GM12878 (cell line): Measurements from ENCODE around the gene RAD23B. TPM values are rescaled to one million over a fixed set of nuclear protein-coding genes. Genes with fewer than 3 reads are reported as not detected.

ENCODE experiments used
- ATAC-seq: fragments of 200-7000 bp; cut with Tn5 transposase; 3 replicates; pipeline ENCODE4 v1.9.1; 2020; ENCODE audit warnings: mild to moderate bottlenecking, moderate library complexity
- BruUV-seq: library from RNA; stranded (reverse); fragments of 400-500 nt; replicated peaks from 2 replicates; lab custom pipeline; 2021; lab: Mats Ljungman, UMichigan
- CTCF ChIA-PET: fragments of 300-600 bp; sonication (Branson Sonifier 250); formaldehyde crosslinking; extraction: SDS; loops from one replicate; lab custom pipeline; 2021; ENCODE audit warnings: inconsistent platforms; lab: Yijun Ruan, JAX
- POLR2A ChIA-PET: fragments of 350-600 bp; formaldehyde crosslinking; extraction: SDS; loops from one replicate; lab custom pipeline; 2021; ENCODE audit warnings: inconsistent platforms; lab: Charles Lee
- RAD21 ChIA-PET: fragments of 300-600 bp; sonication (Branson Sonifier 250); formaldehyde crosslinking; loops from one replicate; lab custom pipeline; 2023; ENCODE audit warnings: antibody characterized with exemption; ENCODE audit not compliant: unreplicated experiment; lab: Charles Lee
- SMC1A ChIA-PET: fragments of 300-600 bp; sonication (Branson Sonifier 250); formaldehyde crosslinking; loops from one replicate; lab custom pipeline; 2023; ENCODE audit not compliant: unreplicated experiment, uncharacterized antibody; lab: Charles Lee
- DNase-seq: peaks from one replicate; pipeline ENCODE4 v3.0.0-alpha.2; 2011; ENCODE audit warnings: low read depth, low spot score
- FAIRE-seq: peaks from 3 replicates; lab custom pipeline; 2011; peaks lifted over from hg19 to GRCh38; lab: Jason Lieb, UNC
- H2AFZ ChIP-seq: 2 replicates; pipeline ENCODE4 v1.6.0; 2011; ENCODE audit warnings: low read depth, low read length, control low read depth; ENCODE audit not compliant: control insufficient read depth
- H3K27ac ChIP-seq: 2 replicates; pipeline ENCODE4 v1.5.1; 2011; ENCODE audit warnings: control low read depth; ENCODE audit not compliant: control insufficient read depth, insufficient read depth
- H3K27me3 ChIP-seq, 2 experiments: replicated peaks in 1 of 2; 2 replicates each; pipeline versions ENCODE4 v1.6.0 to v1.6.1; 2011; ENCODE audit warnings: low read length in 1 of 2; ENCODE audit not compliant: control insufficient read depth in 2 of 2, insufficient read depth in 2 of 2
- H3K36me3 ChIP-seq, 2 experiments: 2 replicates each; pipeline ENCODE4 v1.5.1; 2011; ENCODE audit warnings: low read length in 1 of 2; ENCODE audit not compliant: control insufficient read depth in 2 of 2, insufficient read depth in 2 of 2
- H3K4me1 ChIP-seq: 2 replicates; pipeline ENCODE4 v1.6.1; 2011; ENCODE audit warnings: mild to moderate bottlenecking, low read length, moderate library complexity, mixed read lengths; ENCODE audit not compliant: control insufficient read depth, insufficient read depth
- H3K4me2 ChIP-seq: 2 replicates; pipeline ENCODE4 v1.6.0; 2011; ENCODE audit warnings: control low read depth; ENCODE audit not compliant: control insufficient read depth, insufficient read depth
- H3K4me3 ChIP-seq: fragments of 200-600 bp; sonication (generic); 2 replicates; pipeline ENCODE4 v1.5.1; 2016
- H3K79me2 ChIP-seq: 2 replicates; pipeline ENCODE4 v1.6.0; 2011; ENCODE audit warnings: low read length; ENCODE audit not compliant: control insufficient read depth, insufficient read depth
- H3K9ac ChIP-seq: 2 replicates; pipeline ENCODE4 v1.8.0; 2011; ENCODE audit warnings: low read length, control low read depth, mixed read lengths; ENCODE audit not compliant: control insufficient read depth, insufficient read depth
- H3K9me3 ChIP-seq: replicated peaks from 3 replicates; pipeline ENCODE4 v1.5.1; 2011; ENCODE audit warnings: mild to moderate bottlenecking, low read length; ENCODE audit not compliant: control insufficient read depth, insufficient read depth
- H4K20me1 ChIP-seq: 2 replicates; pipeline ENCODE4 v1.6.0; 2011; ENCODE audit not compliant: control insufficient read depth, insufficient read depth
- BACH1 ChIP-seq: fragments of 450-650 bp; IDR thresholded peaks from 2 replicates; pipeline ENCODE4 v1.6.1; 2017; ENCODE audit warnings: mild to moderate bottlenecking, borderline replicate concordance
- CBX3 ChIP-seq: fragments of 200-600 bp; sonication (generic); IDR thresholded peaks from 2 replicates; pipeline ENCODE4 v1.6.1; 2016; ENCODE audit warnings: low read depth, borderline replicate concordance
- CHD1 ChIP-seq: IDR thresholded peaks from 2 replicates; pipeline ENCODE4 v1.6.1; 2012; ENCODE audit warnings: low read depth, low read length, improper control_type of control experiment
- HDGF ChIP-seq: fragments of 450-650 bp; IDR thresholded peaks from 2 replicates; pipeline ENCODE4 v1.6.1; 2016; ENCODE audit warnings: antibody characterized with exemption
- KDM1A ChIP-seq: fragments of 200-600 bp; sonication (generic); IDR thresholded peaks from 2 replicates; pipeline ENCODE4 v1.6.1; 2016; ENCODE audit warnings: borderline replicate concordance
- NR2F1 ChIP-seq: fragments of 450-650 bp; conservative IDR thresholded peaks from 2 replicates; pipeline ENCODE4 v1.6.1; 2017; ENCODE audit warnings: mild to moderate bottlenecking
- POLR2AphosphoS2 ChIP-seq: IDR thresholded peaks from 2 replicates; pipeline ENCODE4 v1.6.1; 2011; ENCODE audit warnings: low read depth, mild to moderate bottlenecking, low read length, improper control_type of control experiment, moderate library complexity
- RB1 ChIP-seq: fragments of 450-650 bp; formaldehyde crosslinking; IDR thresholded peaks from 2 replicates; pipeline ENCODE4 v1.6.1; 2017; ENCODE audit warnings: mild to moderate bottlenecking, borderline replicate concordance
- RBBP5 ChIP-seq: fragments of 200-600 bp; sonication (generic); conservative IDR thresholded peaks from 2 replicates; pipeline ENCODE4 v1.6.1; 2016
- SP1 ChIP-seq: IDR thresholded peaks from one replicate; pipeline ENCODE4 v1.6.1; 2011; ENCODE audit warnings: low read depth, low read length
- ZZZ3 ChIP-seq: IDR thresholded peaks from 2 replicates; pipeline ENCODE4 v1.6.1; 2011; ENCODE audit warnings: low read depth; ENCODE audit not compliant: control insufficient read depth, insufficient read length
- WGBS: methylation state at CpG from one replicate; pipeline ENCODE4 v1.1.6; 2016; ENCODE audit warnings: low lambda C conversion rate; ENCODE audit not compliant: insufficient replicate concordance, insufficient coverage; ENCODE audit errors: missing lambda C conversion rate; 5-methylcytosine and 5-hydroxymethylcytosine counted together
- in situ Hi-C: fragments of 300-500 bp; cut with MboI; formaldehyde crosslinking; loops from 9 replicates; pipeline ENCODE4 v1.14.3; 2018; ENCODE audit warnings: mixed read lengths
- intact Hi-C: fragments of 100-400 bp; cut with micrococcal nuclease; formaldehyde crosslinking; loops from one replicate; pipeline ENCODE4 v1.14.2; 2022; ENCODE audit not compliant: unreplicated experiment
- polyA plus RNA-seq, 11 experiments: library from polyadenylated mRNA; depleted of rRNA in 4 of 11; unstranded in 6 of 11; stranded (reverse) in 5 of 11; fragments of >200 nt; fragmentation: Nextera tagmentation in 4 of 11; fragmentation: Illumina TruSeq in 1 of 11; extraction: Ambion mirVana in 4 of 11; extraction: Trizol in 1 of 11; gene quantifications; 1 replicate in 1 of 11; 2 replicates in 10 of 11; pipeline versions ENCODE4 v1.2.1 to v1.2.3, GENCODE V29; 2011 to 2016; ENCODE audit warnings: inconsistent platforms in 2 of 11, missing spikeins in 2 of 11, low read depth in 1 of 11
- total RNA-seq, 4 experiments: library from RNA; depleted of rRNA in 3 of 4; stranded (reverse); fragments of >200 nt in 3 of 4; fragmentation: Illumina TruSeq in 1 of 4; extraction: Trizol in 1 of 4; gene quantifications; 2 replicates each; pipeline versions ENCODE4 v1.2.1 to v1.2.3, GENCODE V29; 2013 to 2021
- TF ChIP-seq, protein P1 (sequence below): fragments of 450-650 bp; IDR thresholded peaks from 2 replicates; pipeline ENCODE4 v1.6.1; 2016; ENCODE audit warnings: mild to moderate bottlenecking

The RAD23B gene
- total and polyA plus RNA-seq, 10 of the 15 experiments (the other 5 are each of a cell fraction or from before 2014, with no cell fraction given) = 10.3 to 256 (median 54.6) TPM

DNA sequence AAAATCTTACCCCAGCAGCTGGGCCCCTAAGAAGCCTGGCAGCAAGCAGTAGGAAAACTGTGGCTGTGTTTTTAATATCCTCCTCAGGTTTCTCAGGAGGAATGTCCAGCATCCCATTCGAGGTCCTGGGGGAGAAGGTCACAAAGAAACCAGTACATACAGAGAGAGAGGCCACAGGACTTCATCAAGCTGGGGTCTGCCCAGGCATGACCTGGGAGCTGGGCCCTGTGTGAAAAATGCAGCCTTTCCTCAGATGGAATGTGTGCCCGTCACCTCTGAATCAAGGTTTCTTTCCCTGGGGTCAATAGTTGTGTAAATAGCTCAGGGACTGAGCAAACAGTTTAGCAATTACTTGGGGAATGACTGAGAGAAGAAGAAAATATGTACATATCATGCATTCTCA, 33.9 kb upstream of the RAD23B start:
- Histone ChIP-seq H3K4me2 (no peak overlapping the region), H3K4me3 (no peak overlapping the region), H3K36me3 (no peaks in the 10 kb centered on the region), H3K9me3 (no peaks in the 10 kb centered on the region), H3K27me3 (no peaks in the 10 kb centered on the region), H3K9ac (no peak overlapping the region), H3K79me2 (no peaks in the 10 kb centered on the region), H3K4me1 (no peaks in the 10 kb centered on the region), H3K27ac (no peak overlapping the region), H2AFZ (no peak overlapping the region), H4K20me1 (no peaks in the 10 kb centered on the region)
- ChIA-PET SMC1A (interaction anchor here (1.4 to 1.5 kb wide), 2 partner anchors 12 to 76 kb away, joined by 4 to 5 read pairs; no protein-coding TSS in a partner anchor), RAD21 (interaction anchor here (1.0 to 1.3 kb wide), 2 partner anchors 11 to 92 kb away, joined by 3 read pairs; no protein-coding TSS in a partner anchor), POLR2A (no interaction called here), CTCF (interaction anchor here (0.8 to 2.5 kb wide), 2 partner anchors 10 to 92 kb away, joined by 3 to 13 read pairs; no protein-coding TSS in a partner anchor)
- in situ Hi-C loops = no loop called here
- no peak for TF ChIP-seq CBX3
- no peak for TF ChIP-seq HDGF
- no peak for TF ChIP-seq KDM1A
- TF ChIP-seq BACH1 = no peak
- TF ChIP-seq NR2F1 = no peak
- no peak for TF ChIP-seq SP1
- TF ChIP-seq RB1 = no peak
- no peak for TF ChIP-seq ZZZ3
- TF ChIP-seq POLR2AphosphoS2 = no peak
- TF ChIP-seq CHD1 = no peak
- no peak for TF ChIP-seq RBBP5
- TF ChIP-seq, protein P1, sequence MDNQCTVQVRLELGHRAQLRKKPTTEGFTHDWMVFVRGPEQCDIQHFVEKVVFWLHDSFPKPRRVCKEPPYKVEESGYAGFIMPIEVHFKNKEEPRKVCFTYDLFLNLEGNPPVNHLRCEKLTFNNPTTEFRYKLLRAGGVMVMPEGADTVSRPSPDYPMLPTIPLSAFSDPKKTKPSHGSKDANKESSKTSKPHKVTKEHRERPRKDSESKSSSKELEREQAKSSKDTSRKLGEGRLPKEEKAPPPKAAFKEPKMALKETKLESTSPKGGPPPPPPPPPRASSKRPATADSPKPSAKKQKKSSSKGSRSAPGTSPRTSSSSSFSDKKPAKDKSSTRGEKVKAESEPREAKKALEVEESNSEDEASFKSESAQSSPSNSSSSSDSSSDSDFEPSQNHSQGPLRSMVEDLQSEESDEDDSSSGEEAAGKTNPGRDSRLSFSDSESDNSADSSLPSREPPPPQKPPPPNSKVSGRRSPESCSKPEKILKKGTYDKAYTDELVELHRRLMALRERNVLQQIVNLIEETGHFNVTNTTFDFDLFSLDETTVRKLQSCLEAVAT = no peak
- 34% methylated on average over 2 of the region's 2 CpGs for WGBS
- intact Hi-C loops = no loop called here
- DNase-seq (no peak), FAIRE-seq (no peak), ATAC-seq (no peak)
- BruUV-seq = no TSS peak
